Measurements from ENCODE around the gene PKNOX2. TPM values are rescaled to one million over a fixed set of nuclear protein-coding genes. Genes with fewer than 3 reads are reported as not detected.

PKNOX2 gene
- total RNA-seq, 2 donors from 2014 or later = 4.0 to 6.9 TPM

DNA sequence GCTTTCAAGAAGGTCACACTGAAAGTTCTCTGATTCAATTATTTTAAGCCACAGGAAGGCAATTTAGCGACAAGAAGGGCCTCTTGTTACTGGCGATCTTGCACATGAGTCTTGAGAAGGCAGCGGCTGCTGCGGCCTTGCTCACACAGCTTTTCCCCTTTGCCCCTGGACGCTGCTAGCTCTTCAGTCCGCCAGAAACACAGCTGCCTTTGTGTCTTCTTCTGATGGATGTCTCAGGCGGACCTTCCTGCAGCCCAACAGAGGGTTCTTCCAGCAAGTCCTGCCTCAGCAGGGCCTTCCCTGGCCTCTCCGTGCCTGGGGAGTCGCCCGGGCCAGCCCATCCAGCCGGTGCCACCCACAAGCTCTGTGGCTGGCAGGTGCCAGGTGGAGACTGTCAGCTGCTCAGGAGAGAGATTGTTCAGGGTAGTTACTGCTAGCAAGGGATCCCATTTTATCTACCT, 59.4 kb downstream of the PKNOX2 start:
- Mint-ChIP-seq H3K27ac (no peak overlapping the region), H3K36me3 (ENCODE audit: low read depth) (no peaks in the 10 kb centered on the region), H3K4me3 (no peak overlapping the region), H3K9me3 (no peaks in the 10 kb centered on the region), H3K27me3 (ENCODE audit: insufficient read depth) (peaks cover 2% of the 10 kb centered on the region), H3K4me1 (peaks cover 32% of the 10 kb centered on the region)
- 91 to 93% methylated on average over 6 to 11 of the region's 11 CpGs for WGBS, 2 experiments (ENCODE audit: insufficient coverage in 1 of 2, insufficient read length in 1 of 2)
- H3K4me3 ChIP-seq (ENCODE audit: low read length) = no peak overlapping the region
- no peaks in the 10 kb centered on the region for H3K36me3 ChIP-seq (ENCODE audit: control insufficient read depth, insufficient read depth, low read length)
- no peak overlapping the region for H3K27ac ChIP-seq (ENCODE audit: low read depth, low read length)
- H3K4me1 ChIP-seq (ENCODE audit: control insufficient read depth, insufficient read depth, low read length) = peaks cover 13% of the 10 kb centered on the region
- H3K9me3 ChIP-seq (ENCODE audit: control insufficient read depth, low read length) = no peaks in the 10 kb centered on the region
- H3K27me3 ChIP-seq (ENCODE audit: control insufficient read depth, insufficient read depth, low read length, poor library complexity, severe bottlenecking) = no peaks in the 10 kb centered on the region
- TF ChIP-seq, protein P1, sequence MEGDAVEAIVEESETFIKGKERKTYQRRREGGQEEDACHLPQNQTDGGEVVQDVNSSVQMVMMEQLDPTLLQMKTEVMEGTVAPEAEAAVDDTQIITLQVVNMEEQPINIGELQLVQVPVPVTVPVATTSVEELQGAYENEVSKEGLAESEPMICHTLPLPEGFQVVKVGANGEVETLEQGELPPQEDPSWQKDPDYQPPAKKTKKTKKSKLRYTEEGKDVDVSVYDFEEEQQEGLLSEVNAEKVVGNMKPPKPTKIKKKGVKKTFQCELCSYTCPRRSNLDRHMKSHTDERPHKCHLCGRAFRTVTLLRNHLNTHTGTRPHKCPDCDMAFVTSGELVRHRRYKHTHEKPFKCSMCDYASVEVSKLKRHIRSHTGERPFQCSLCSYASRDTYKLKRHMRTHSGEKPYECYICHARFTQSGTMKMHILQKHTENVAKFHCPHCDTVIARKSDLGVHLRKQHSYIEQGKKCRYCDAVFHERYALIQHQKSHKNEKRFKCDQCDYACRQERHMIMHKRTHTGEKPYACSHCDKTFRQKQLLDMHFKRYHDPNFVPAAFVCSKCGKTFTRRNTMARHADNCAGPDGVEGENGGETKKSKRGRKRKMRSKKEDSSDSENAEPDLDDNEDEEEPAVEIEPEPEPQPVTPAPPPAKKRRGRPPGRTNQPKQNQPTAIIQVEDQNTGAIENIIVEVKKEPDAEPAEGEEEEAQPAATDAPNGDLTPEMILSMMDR (conservative IDR thresholded peaks at IDR 0.05) = no peak
- DNase-seq = no peak
- no peak overlapping the region for H3K9ac ChIP-seq (ENCODE audit: extremely low read depth, low read length, poor library complexity, severe bottlenecking)

DNA sequence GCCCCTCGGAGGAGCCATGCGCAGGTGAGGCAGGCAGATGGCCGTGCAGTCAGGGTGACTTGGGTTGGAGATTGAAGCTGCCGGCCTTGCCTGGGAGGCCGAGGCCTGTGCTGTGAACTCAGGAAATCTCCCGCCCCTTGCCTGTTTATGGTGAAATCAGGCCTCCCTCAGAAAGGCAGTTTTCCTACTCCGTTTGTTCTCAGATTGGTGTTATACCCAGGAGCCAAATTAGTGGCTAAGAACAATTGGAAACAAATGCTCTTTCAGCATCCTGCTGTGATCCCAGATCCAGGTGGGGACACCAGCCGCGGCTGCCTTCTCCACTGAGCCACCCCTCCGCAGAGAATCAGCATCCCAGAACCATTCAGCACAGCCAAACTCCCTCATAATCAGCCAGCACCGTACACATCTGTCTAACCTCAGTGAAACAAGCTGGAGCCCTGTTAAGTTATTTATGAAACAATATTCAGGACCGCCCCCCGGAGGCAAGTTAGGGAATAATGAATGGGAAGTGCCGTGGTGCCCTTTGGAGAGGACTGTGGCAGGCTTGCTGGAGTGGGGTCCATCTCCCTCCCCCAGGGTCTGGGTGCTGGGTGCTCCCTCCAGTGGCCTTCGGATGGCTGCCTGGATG, 60.0 kb downstream of the PKNOX2 start:
- peaks cover 38% of the 10 kb centered on the region for H3K4me1 Mint-ChIP-seq
- no peak overlapping the region for H3K27ac ChIP-seq (ENCODE audit: low read depth, low read length)
- 62 to 73% methylated on average over 12 to 15 of the region's 15 CpGs for WGBS, 2 experiments (ENCODE audit: insufficient coverage in 1 of 2, insufficient read length in 1 of 2)

DNA sequence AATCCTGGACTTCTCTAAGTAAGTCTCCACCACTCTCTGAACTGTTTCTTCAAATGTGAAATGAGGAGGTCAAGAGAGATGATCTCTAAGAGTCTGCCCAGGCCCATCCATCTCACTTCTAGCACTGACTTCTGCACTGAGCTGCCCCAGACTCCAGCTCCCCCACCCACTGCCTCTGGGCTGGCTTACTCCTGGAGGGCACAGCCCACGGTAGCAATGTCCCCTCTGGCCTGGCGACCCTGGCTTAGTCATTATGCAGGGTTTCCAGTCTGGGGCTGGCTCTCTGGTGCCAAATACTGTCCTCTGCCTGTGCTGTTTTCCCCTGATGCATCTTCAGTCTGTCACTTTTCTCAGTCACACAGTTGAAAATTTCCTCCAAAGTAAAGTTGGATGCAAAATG, 60.9 kb downstream of the PKNOX2 start:
- Mint-ChIP-seq H3K4me3 (no peak overlapping the region), H3K27me3 (ENCODE audit: insufficient read depth) (peaks cover under 1% of the 10 kb centered on the region), H3K9me3 (no peaks in the 10 kb centered on the region), H3K27ac (no peak overlapping the region), H3K36me3 (ENCODE audit: low read depth) (no peaks in the 10 kb centered on the region), H3K4me1 (peaks cover 40% of the 10 kb centered on the region)
- Histone ChIP-seq H3K4me3 (ENCODE audit: low read length) (no peak overlapping the region), H3K36me3 (ENCODE audit: control insufficient read depth, insufficient read depth, low read length) (no peaks in the 10 kb centered on the region), H3K9ac (ENCODE audit: extremely low read depth, low read length, poor library complexity, severe bottlenecking) (no peak overlapping the region), H3K9me3 (ENCODE audit: control insufficient read depth, low read length) (no peaks in the 10 kb centered on the region), H3K27me3 (ENCODE audit: control insufficient read depth, insufficient read depth, low read length, poor library complexity, severe bottlenecking) (no peaks in the 10 kb centered on the region), H3K27ac (ENCODE audit: low read depth, low read length) (no peak overlapping the region), H3K4me1 (ENCODE audit: control insufficient read depth, insufficient read depth, low read length) (peaks cover 15% of the 10 kb centered on the region)
- TF ChIP-seq, protein P1 (conservative IDR thresholded peaks at IDR 0.05) = no peak
- 85 to 90% methylated on average over 2 of the region's 2 CpGs for WGBS, 2 experiments (ENCODE audit: insufficient coverage in 1 of 2, insufficient read length in 1 of 2)
- DNase-seq = no peak

More for the DNA sequence above, 60.0 kb downstream of the PKNOX2 start:
- DNase-seq = peak; percentile 76
- Mint-ChIP-seq H3K9me3 (no peaks in the 10 kb centered on the region), H3K4me3 (no peak overlapping the region), H3K27ac (peak overlapping the region; percentile 14), H3K27me3 (ENCODE audit: insufficient read depth) (peaks cover 2% of the 10 kb centered on the region), H3K36me3 (ENCODE audit: low read depth) (no peaks in the 10 kb centered on the region)
- Histone ChIP-seq H3K9me3 (ENCODE audit: control insufficient read depth, low read length) (no peaks in the 10 kb centered on the region), H3K27me3 (ENCODE audit: control insufficient read depth, insufficient read depth, low read length, poor library complexity, severe bottlenecking) (no peaks in the 10 kb centered on the region), H3K9ac (ENCODE audit: extremely low read depth, low read length, poor library complexity, severe bottlenecking) (no peak overlapping the region), H3K4me3 (ENCODE audit: low read length) (no peak overlapping the region), H3K4me1 (ENCODE audit: control insufficient read depth, insufficient read depth, low read length) (peaks cover 15% of the 10 kb centered on the region), H3K36me3 (ENCODE audit: control insufficient read depth, insufficient read depth, low read length) (no peaks in the 10 kb centered on the region)
- TF ChIP-seq, protein P1 (conservative IDR thresholded peaks at IDR 0.05) = peak; percentile 72

Data from endodermal cell (in vitro differentiated cells).